ENCODE results near the gene FOSB. TPM values are rescaled to one million over a fixed set of nuclear protein-coding genes. Genes with fewer than 3 reads are reported as not detected.

FOSB gene
- total and polyA plus RNA-seq, 7 experiments from 2014 or later, result 2.1 to 1,925 (median 19.3) TPM

DNA sequence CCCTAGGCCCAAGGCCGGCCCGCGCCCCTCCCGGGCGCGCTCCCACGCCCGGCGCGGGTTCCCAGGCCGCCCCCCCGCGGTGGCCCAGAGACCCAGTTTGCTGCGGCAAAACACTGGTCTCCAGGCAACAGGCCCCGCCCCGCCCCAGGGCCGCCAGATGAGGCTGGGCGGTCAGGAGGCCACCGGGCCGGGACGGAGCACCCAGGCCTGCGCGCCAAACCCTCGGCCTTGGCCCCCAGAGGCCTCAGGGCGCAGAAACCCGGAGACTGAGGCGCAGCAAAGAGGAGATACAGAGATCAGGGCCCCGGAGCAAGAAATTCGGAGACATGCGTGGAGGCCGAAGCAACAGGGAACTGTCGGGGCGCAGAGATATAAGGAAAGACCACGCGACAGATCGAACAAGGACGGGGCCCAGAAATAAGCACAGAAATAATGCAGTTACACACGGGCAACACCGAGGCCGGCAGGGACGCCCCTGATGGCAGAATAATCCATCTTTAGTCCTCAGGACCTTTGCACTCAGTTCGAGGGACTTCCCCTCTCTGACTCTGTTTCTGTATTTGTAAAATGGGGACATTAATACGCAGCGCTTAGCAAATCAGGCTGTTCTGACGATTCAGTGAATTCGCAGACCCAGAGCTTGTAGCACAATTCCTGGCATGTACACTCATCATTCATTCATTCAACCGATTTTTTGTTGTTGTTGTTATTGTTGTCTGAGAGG lies 23.3 kb upstream of the FOSB start:
- H3K9me3 Mint-ChIP-seq, result peaks cover 0 to 3% (median 0%) of the 10 kb centered on the region in 11 donors
- H3K4me3 Mint-ChIP-seq, result peak overlapping the region; percentile 43 to 93 (median 75)
- peak overlapping the region; percentile 32 for H3K4me3 ChIP-seq (ENCODE audit: low read length)
- ChIA-PET CTCF (interaction anchor here (1.7 to 4.4 kb wide), 2 partner anchors 32 to 35 kb away, joined by 8 to 33 read pairs; no protein-coding TSS in a partner anchor), POLR2A (interaction anchor here (0.8 to 1.8 kb wide), 3 partner anchors 23 to 197 kb away, joined by 3 to 6 read pairs (median 3); partner anchors contain the start of gene FOSB)
- peak overlapping the region; percentile 63 for H3K27ac ChIP-seq (ENCODE audit: low read depth, low read length)
- peaks cover 21 to 32% of the 10 kb centered on the region in 2 donors for H3K4me1 ChIP-seq (ENCODE audit: control insufficient read depth in 2 of 2, insufficient read depth in 2 of 2, low read length in 2 of 2)
- H3K9me3 ChIP-seq (ENCODE audit: control insufficient read depth in 2 of 3, low read length in 3 of 3), result no peaks in the 10 kb centered on the region
- no peaks in the 10 kb centered on the region for H3K36me3 ChIP-seq (ENCODE audit: control insufficient read depth in 2 of 3, insufficient read depth in 3 of 3, low read length in 3 of 3)
- no peaks in the 10 kb centered on the region for H3K36me3 Mint-ChIP-seq
- no peaks in the 10 kb centered on the region for H3K27me3 ChIP-seq (ENCODE audit: control insufficient read depth in 2 of 2, insufficient read depth in 2 of 2, low read length in 2 of 2)
- peak; percentile 65 to 88 (median 75) for DNase-seq
- peaks cover 33 to 67% (median 55%) of the 10 kb centered on the region in 7 donors for H3K4me1 Mint-ChIP-seq
- intact Hi-C loops (cut with micrococcal nuclease), result loop anchor here (1.0 to 5.0 kb wide), 2 partner anchors 23 to 248 kb away; partner anchors contain the start of genes FOSB (in 1 of the 2), QPCTL (in 1 of the 2) and SNRPD2 (in 1 of the 2)
- peaks cover 0 to 2% (median 0%) of the 10 kb centered on the region in 5 donors for H3K27me3 Mint-ChIP-seq
- peak; percentile 68 for ATAC-seq
- H3K27ac Mint-ChIP-seq, result peak overlapping the region; percentile 3 to 91 (median 84)

- no peaks in the 10 kb centered on the region for H3K9me3 ChIP-seq (ENCODE audit: control insufficient read depth in 2 of 3, low read length in 3 of 3)
- no peaks in the 10 kb centered on the region for H3K36me3 Mint-ChIP-seq
- H3K4me1 ChIP-seq (ENCODE audit: control insufficient read depth in 2 of 2, insufficient read depth in 2 of 2, low read length in 2 of 2), result peaks cover 26 to 34% of the 10 kb centered on the region in 2 donors
- no peaks in the 10 kb centered on the region for H3K36me3 ChIP-seq (ENCODE audit: control insufficient read depth in 2 of 3, insufficient read depth in 3 of 3, low read length in 3 of 3)
- DNase-seq (no peak), ATAC-seq (no peak)
- CTCF ChIA-PET, result interaction anchor here (0.6 to 4.4 kb wide), 5 partner anchors 24 to 198 kb away, joined by 3 to 33 read pairs (median 6); no protein-coding TSS in a partner anchor
- H3K27me3 Mint-ChIP-seq, result peaks cover 0 to 2% (median 0%) of the 10 kb centered on the region in 5 donors
- intact Hi-C loops (cut with micrococcal nuclease), result no loop called here
- H3K4me3 Mint-ChIP-seq, result peak overlapping the region in 8 of 10 donors; percentile 21 to 93 (median 75)
- POLR2A ChIA-PET, result interaction anchor here (0.8 to 1.8 kb wide), 3 partner anchors 23 to 197 kb away, joined by 3 to 6 read pairs (median 3); partner anchors contain the start of gene FOSB
- H3K9me3 Mint-ChIP-seq, result peaks cover 0 to 3% (median 0%) of the 10 kb centered on the region in 11 donors
- no peaks in the 10 kb centered on the region for H3K27me3 ChIP-seq (ENCODE audit: control insufficient read depth in 2 of 2, insufficient read depth in 2 of 2, low read length in 2 of 2)
- peaks cover 35 to 70% (median 59%) of the 10 kb centered on the region in 7 donors for H3K4me1 Mint-ChIP-seq
- no peak overlapping the region for H3K4me3 ChIP-seq (ENCODE audit: low read length)
- peak overlapping the region; percentile 3 to 91 (median 71) for H3K27ac Mint-ChIP-seq
- no peak overlapping the region for H3K27ac ChIP-seq (ENCODE audit: low read depth, low read length)
These were observed 22.7 kb upstream of the FOSB start for GRCh38 chr19:45445139-45445538.

DNA sequence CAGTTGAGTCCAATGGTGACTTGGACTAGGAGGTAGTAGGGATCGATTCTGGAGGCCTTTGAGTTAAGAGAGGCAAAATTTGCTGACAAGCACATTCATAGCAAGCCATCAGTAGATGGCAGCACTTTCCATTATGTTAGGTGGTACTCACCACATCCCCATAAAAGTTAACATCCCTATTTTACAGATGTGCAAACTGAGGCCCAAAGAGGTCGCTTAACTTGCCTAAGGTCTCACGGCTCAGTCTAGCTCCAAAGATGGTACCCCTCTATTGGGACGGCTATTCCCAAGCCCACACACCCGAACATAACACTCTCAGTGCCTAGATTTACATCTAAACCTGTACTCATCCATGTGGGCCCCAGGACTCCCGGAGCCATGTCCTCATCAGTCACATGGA lies 21.5 kb upstream of the FOSB start:
- no peak overlapping the region for H3K27ac ChIP-seq (ENCODE audit: low read depth, low read length)
- ATAC-seq, result no peak
- intact Hi-C loops (cut with micrococcal nuclease), result loop anchor here in 1 of 2 donors (1.0 kb wide), 1 partner anchor 32 kb away; no protein-coding TSS in a partner anchor

DNA sequence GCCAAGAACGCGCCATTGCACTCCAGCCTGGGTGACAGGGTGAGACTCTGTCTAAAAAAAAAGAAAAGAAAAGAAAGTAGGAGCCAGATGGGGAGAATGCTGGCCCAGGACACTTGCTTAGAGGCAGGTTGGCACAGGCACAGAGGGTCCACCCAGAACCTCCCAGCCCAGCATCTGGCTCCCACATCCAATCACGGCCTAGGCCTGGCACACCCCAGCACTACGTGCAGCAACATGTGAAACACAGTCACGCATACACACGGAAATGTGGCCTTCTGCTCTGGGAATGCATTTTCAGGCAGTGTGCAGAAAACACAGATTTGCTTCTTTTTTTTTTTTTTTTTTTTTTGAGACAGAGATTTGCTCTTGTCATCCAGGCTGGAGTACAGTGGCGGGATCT lies 20.9 kb upstream of the FOSB start:
- Histone ChIP-seq H3K36me3 (ENCODE audit: control insufficient read depth in 2 of 3, insufficient read depth in 3 of 3, low read length in 3 of 3) (no peaks in the 10 kb centered on the region), H3K27ac (ENCODE audit: low read depth, low read length) (no peak overlapping the region), H3K27me3 (ENCODE audit: control insufficient read depth in 2 of 2, insufficient read depth in 2 of 2, low read length in 2 of 2) (no peaks in the 10 kb centered on the region), H3K9me3 (ENCODE audit: control insufficient read depth in 2 of 3, low read length in 3 of 3) (no peaks in the 10 kb centered on the region), H3K4me1 (ENCODE audit: control insufficient read depth in 2 of 2, insufficient read depth in 2 of 2, low read length in 2 of 2) (peaks cover 35 to 40% of the 10 kb centered on the region in 2 donors), H3K4me3 (ENCODE audit: low read length) (no peak overlapping the region)
- DNase-seq (no peak), ATAC-seq (no peak)
- peaks cover 36 to 73% (median 62%) of the 10 kb centered on the region in 7 donors for H3K4me1 Mint-ChIP-seq
- H3K27ac Mint-ChIP-seq, result no peak overlapping the region
- intact Hi-C loops (cut with micrococcal nuclease), result loop anchor here in 1 of 2 donors (1.0 kb wide), 1 partner anchor 31 kb away; no protein-coding TSS in a partner anchor
- H3K9me3 Mint-ChIP-seq, result peaks cover 0 to 11% (median 0%) of the 10 kb centered on the region in 11 donors
- ChIA-PET POLR2A (no interaction called here), CTCF (interaction anchor here (0.8 to 4.4 kb wide), 2 partner anchors 33 to 39 kb away, joined by 4 to 33 read pairs; no protein-coding TSS in a partner anchor)
- no peaks in the 10 kb centered on the region for H3K36me3 Mint-ChIP-seq
- H3K4me3 Mint-ChIP-seq, result no peak overlapping the region
- H3K27me3 Mint-ChIP-seq, result peaks cover 0 to 7% (median 0%) of the 10 kb centered on the region in 5 donors

More for the DNA sequence above, 21.5 kb upstream of the FOSB start:
- ChIA-PET CTCF (interaction anchor here (0.8 to 4.4 kb wide), 5 partner anchors 23 to 196 kb away, joined by 3 to 33 read pairs (median 6); no protein-coding TSS in a partner anchor), POLR2A (interaction anchor here (1.8 kb wide), 1 partner anchor 32 kb away, joined by 6 read pairs; no protein-coding TSS in a partner anchor)
- H3K4me3 ChIP-seq (ENCODE audit: low read length), result no peak overlapping the region
- no peaks in the 10 kb centered on the region for H3K27me3 ChIP-seq (ENCODE audit: control insufficient read depth in 2 of 2, insufficient read depth in 2 of 2, low read length in 2 of 2)
- no peaks in the 10 kb centered on the region for H3K36me3 Mint-ChIP-seq
- no peaks in the 10 kb centered on the region for H3K9me3 ChIP-seq (ENCODE audit: control insufficient read depth in 2 of 3, low read length in 3 of 3)
- DNase-seq, result no peak
- no peaks in the 10 kb centered on the region for H3K36me3 ChIP-seq (ENCODE audit: control insufficient read depth in 2 of 3, insufficient read depth in 3 of 3, low read length in 3 of 3)
- H3K4me1 ChIP-seq (ENCODE audit: control insufficient read depth in 2 of 2, insufficient read depth in 2 of 2, low read length in 2 of 2), result peaks cover 29 to 34% of the 10 kb centered on the region in 2 donors
- H3K27me3 Mint-ChIP-seq, result peaks cover 0 to 5% (median 0%) of the 10 kb centered on the region in 5 donors
- peak overlapping the region in 6 of 9 donors; percentile 44 to 89 (median 64) for H3K27ac Mint-ChIP-seq
- H3K9me3 Mint-ChIP-seq, result peaks cover 0 to 9% (median 0%) of the 10 kb centered on the region in 11 donors
- peak overlapping the region in 4 of 10 donors; percentile 21 to 56 (median 31) for H3K4me3 Mint-ChIP-seq
- H3K4me1 Mint-ChIP-seq, result peaks cover 29 to 67% (median 56%) of the 10 kb centered on the region in 7 donors

DNA sequence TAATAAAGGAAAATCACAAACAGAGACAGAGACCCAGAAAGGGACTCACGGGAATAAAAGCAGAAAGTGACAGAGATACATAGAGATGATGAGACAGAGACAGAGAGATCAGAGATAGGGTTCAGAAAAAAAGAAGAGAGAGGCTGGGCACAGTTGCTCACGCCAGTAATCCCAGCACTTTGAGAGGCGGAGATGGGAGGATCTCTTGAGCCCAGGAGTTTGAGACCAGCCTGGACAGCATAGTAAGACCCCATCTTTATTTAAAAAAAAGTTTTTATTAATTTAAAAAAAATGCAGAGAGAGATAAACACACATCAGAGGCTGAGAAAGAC lies 19.4 kb upstream of the FOSB start:
- intact Hi-C loops (cut with micrococcal nuclease), result no loop called here
- peaks cover 25 to 39% of the 10 kb centered on the region in 2 donors for H3K4me1 ChIP-seq (ENCODE audit: control insufficient read depth in 2 of 2, insufficient read depth in 2 of 2, low read length in 2 of 2)
- H3K27me3 ChIP-seq (ENCODE audit: control insufficient read depth in 2 of 2, insufficient read depth in 2 of 2, low read length in 2 of 2), result no peaks in the 10 kb centered on the region
- ChIA-PET POLR2A (interaction anchor here (1.0 to 3.0 kb wide), 4 partner anchors 20 to 32 kb away, joined by 3 to 14 read pairs (median 4); partner anchors contain the start of gene FOSB), CTCF (interaction anchor here (1.0 to 4.4 kb wide), 2 partner anchors 9 to 31 kb away, joined by 4 to 33 read pairs; no protein-coding TSS in a partner anchor)
- no peaks in the 10 kb centered on the region for H3K9me3 ChIP-seq (ENCODE audit: control insufficient read depth in 2 of 3, low read length in 3 of 3)
- ATAC-seq (no peak), DNase-seq (no peak)
- H3K4me3 ChIP-seq (ENCODE audit: low read length), result no peak overlapping the region
- Mint-ChIP-seq H3K36me3 (no peaks in the 10 kb centered on the region), H3K27me3 (peaks cover 0 to 7% (median 0%) of the 10 kb centered on the region in 5 donors), H3K27ac (peak overlapping the region in 8 of 9 donors; percentile 6 to 100 (median 72)), H3K4me1 (peaks cover 31 to 67% (median 56%) of the 10 kb centered on the region in 7 donors), H3K9me3 (peaks cover 0 to 11% (median 0%) of the 10 kb centered on the region in 11 donors), H3K4me3 (peak overlapping the region in 5 of 10 donors; percentile 3 to 59 (median 25))
- no peaks in the 10 kb centered on the region for H3K36me3 ChIP-seq (ENCODE audit: control insufficient read depth in 2 of 3, insufficient read depth in 3 of 3, low read length in 3 of 3)
- H3K27ac ChIP-seq (ENCODE audit: low read depth, low read length), result no peak overlapping the region

GRCh38 chr19:45448887-45449299 lies 18.9 kb upstream of the FOSB start:
- Mint-ChIP-seq H3K27me3 (peaks cover 0 to 10% (median 0%) of the 10 kb centered on the region in 5 donors), H3K27ac (peak overlapping the region in 8 of 9 donors; percentile 52 to 100 (median 80)), H3K9me3 (peaks cover 0 to 11% (median 0%) of the 10 kb centered on the region in 11 donors), H3K4me3 (peak overlapping the region in 9 of 10 donors; percentile 34 to 93 (median 56)), H3K36me3 (no peaks in the 10 kb centered on the region), H3K4me1 (peaks cover 31 to 66% (median 51%) of the 10 kb centered on the region in 7 donors)
- Histone ChIP-seq H3K27ac (ENCODE audit: low read depth, low read length) (no peak overlapping the region), H3K9me3 (ENCODE audit: control insufficient read depth in 2 of 3, low read length in 3 of 3) (no peaks in the 10 kb centered on the region), H3K27me3 (ENCODE audit: control insufficient read depth in 2 of 2, insufficient read depth in 2 of 2, low read length in 2 of 2) (no peaks in the 10 kb centered on the region), H3K4me1 (ENCODE audit: control insufficient read depth in 2 of 2, insufficient read depth in 2 of 2, low read length in 2 of 2) (peaks cover 20 to 39% of the 10 kb centered on the region in 2 donors), H3K4me3 (ENCODE audit: low read length) (no peak overlapping the region), H3K36me3 (ENCODE audit: control insufficient read depth in 2 of 3, insufficient read depth in 3 of 3, low read length in 3 of 3) (no peaks in the 10 kb centered on the region)
- ATAC-seq, result no peak
- ChIA-PET POLR2A (interaction anchor here (1.0 to 3.0 kb wide), 4 partner anchors 10 to 31 kb away, joined by 3 to 14 read pairs (median 4); partner anchors contain the start of gene FOSB), CTCF (interaction anchor here (0.7 to 1.7 kb wide), 3 partner anchors 10 to 37 kb away, joined by 3 to 11 read pairs (median 3); no protein-coding TSS in a partner anchor)
- intact Hi-C loops (cut with micrococcal nuclease), result no loop called here
- no peak for DNase-seq
